Adrenal gland (tissue), 12 donors: ENCODE results near the gene FBRSL1. TPM values are rescaled to one million over a fixed set of nuclear protein-coding genes. Genes with fewer than 3 reads are reported as not detected.

Experiments
- DNase-seq, 7 donors: peaks; one replicate each; pipeline ENCODE4 v3.0.0-alpha.2; 2019 to 2020
- H3K27ac ChIP-seq, 5 donors: fragments of 200-600 bp; sonication (generic) in 4 of 5; 1 replicate in 3 of 5; 2 replicates in 2 of 5; pipeline versions ENCODE4 v1.5.1 to v1.8.0; 2016 to 2020; ENCODE audit warnings: mild to moderate bottlenecking in 1 of 5
- H3K27me3 ChIP-seq: fragments of 200-600 bp; 2 replicates; pipeline ENCODE4 v1.8.0; 2021
- H3K36me3 ChIP-seq, 2 donors: fragments of 200-600 bp; replicated peaks in 1 of 2; 1 replicate in 1 of 2; 2 replicates in 1 of 2; pipeline versions ENCODE4 v1.5.1 to v1.8.0; 2018 to 2022
- H3K4me1 ChIP-seq, 2 donors: fragments of 200-600 bp; replicated peaks in 1 of 2; 1 replicate in 1 of 2; 2 replicates in 1 of 2; pipeline versions ENCODE4 v1.5.1 to v1.8.0; 2018 to 2021
- H3K4me3 ChIP-seq, 4 donors: fragments of 200-600 bp; sonication (generic) in 3 of 4; one replicate each; pipeline ENCODE4 v1.5.1; 2016 to 2018
- H3K9me3 ChIP-seq, 3 donors: fragments of 200-600 bp; sonication (generic) in 1 of 3; replicated peaks in 1 of 3; 1 replicate in 2 of 3; 2 replicates in 1 of 3; pipeline versions ENCODE4 v1.5.1 to v1.8.0; 2016 to 2021
- CTCF ChIP-seq, 6 experiments: fragments of 450-650 bp in 4 of 6; fragments of 200-600 bp in 2 of 6; sonication (generic) in 1 of 6; IDR thresholded peaks; 1 replicate in 5 of 6; 2 replicates in 1 of 6; pipeline versions ENCODE4 v1.5.1 to v1.8.0; 2016 to 2021; ENCODE audit warnings: antibody characterized with exemption in 6 of 6, mild to moderate bottlenecking in 2 of 6, moderate library complexity in 1 of 6
- POLR2A ChIP-seq, 2 donors: fragments of 450-650 bp; IDR thresholded peaks; one replicate each; pipeline ENCODE4 v1.6.1; 2017; ENCODE audit warnings: antibody characterized with exemption in 2 of 2, mild to moderate bottlenecking in 2 of 2, moderate library complexity in 1 of 2
- WGBS, 4 donors: extraction: QIAGEN DNeasy Blood & Tissue Kit in 2 of 4; methylation state at CpG; one replicate each; pipeline versions ENCODE4 v1.1.5 to v1.1.7; 2013 to 2017; 5-methylcytosine and 5-hydroxymethylcytosine counted together
- intact Hi-C, 2 donors: fragments of 100-400 bp; cut with DNase I; formaldehyde crosslinking; loops; one replicate each; pipeline versions ENCODE4 v1.14.1 to v1.15.0; 2022 to 2023
- polyA plus RNA-seq, 3 donors: library from polyadenylated mRNA; stranded (reverse); fragments of 200-250 nt in 2 of 3; fragments of 350-450 nt in 1 of 3; fragmentation: Illumina TruSeq in 1 of 3; extraction: RNeasy Lipid Tissue Mini Kit (QIAGEN cat#74804) in 1 of 3; gene quantifications; one replicate each; pipeline ENCODE4 v1.2.3, GENCODE V29; 2013 to 2014
- total RNA-seq, 9 donors: library from RNA; depleted of rRNA in 4 of 9; stranded (reverse); fragments of >200 nt in 4 of 9; fragments of 120-200 nt in 1 of 9; fragmentation: NEBNext Ultra II Directional in 1 of 9; extraction: Animal tissue kit (Norgen Biotek cat#: 25700) in 1 of 9; gene quantifications; one replicate each; pipeline versions ENCODE4 v1.1.0 to v1.2.4, GENCODE V29; 2013 to 2023
- donor health status: healthy with polysubstance abuse.
- donor health status: Bipolar disorder and iron deficiency.
- donor health status: DM: yes; HTN: yes; CAD: no.
- donor health status: DM: no; HTN: no; CAD: no.
- donor health status: DM: no; HTN: no; CAD: no.
- donor health status: DM: yes; HTN: yes; CAD: no.

FBRSL1 gene
- total and polyA plus RNA-seq, 12 donors = 5.3 to 63.8 (median 26.9) TPM

- Histone ChIP-seq H3K27me3 (no peaks in the 10 kb centered on the region), H3K36me3 (no peaks in the 10 kb centered on the region), H3K4me1 (peaks cover 38 to 41% of the 10 kb centered on the region in 2 donors), H3K27ac (peak overlapping the region in 3 of 5 donors; percentile 47 to 78 (median 72)), H3K4me3 (peak overlapping the region in 3 of 4 donors; percentile 33 to 95 (median 54)), H3K9me3 (no peaks in the 10 kb centered on the region)
- no peak for DNase-seq
- intact Hi-C loops = no loop called here
- no peak for TF ChIP-seq POLR2A (IDR thresholded peaks at IDR 0.05)
- no peak for TF ChIP-seq CTCF (IDR thresholded peaks at IDR 0.05)
- 7 to 33% (median 9%) methylated on average over 6 to 46 of the region's 46 CpGs for WGBS, 4 donors
Observed at GRCh38 chr12:132489078-132489601, 811 bp upstream of the FBRSL1 start.

DNA sequence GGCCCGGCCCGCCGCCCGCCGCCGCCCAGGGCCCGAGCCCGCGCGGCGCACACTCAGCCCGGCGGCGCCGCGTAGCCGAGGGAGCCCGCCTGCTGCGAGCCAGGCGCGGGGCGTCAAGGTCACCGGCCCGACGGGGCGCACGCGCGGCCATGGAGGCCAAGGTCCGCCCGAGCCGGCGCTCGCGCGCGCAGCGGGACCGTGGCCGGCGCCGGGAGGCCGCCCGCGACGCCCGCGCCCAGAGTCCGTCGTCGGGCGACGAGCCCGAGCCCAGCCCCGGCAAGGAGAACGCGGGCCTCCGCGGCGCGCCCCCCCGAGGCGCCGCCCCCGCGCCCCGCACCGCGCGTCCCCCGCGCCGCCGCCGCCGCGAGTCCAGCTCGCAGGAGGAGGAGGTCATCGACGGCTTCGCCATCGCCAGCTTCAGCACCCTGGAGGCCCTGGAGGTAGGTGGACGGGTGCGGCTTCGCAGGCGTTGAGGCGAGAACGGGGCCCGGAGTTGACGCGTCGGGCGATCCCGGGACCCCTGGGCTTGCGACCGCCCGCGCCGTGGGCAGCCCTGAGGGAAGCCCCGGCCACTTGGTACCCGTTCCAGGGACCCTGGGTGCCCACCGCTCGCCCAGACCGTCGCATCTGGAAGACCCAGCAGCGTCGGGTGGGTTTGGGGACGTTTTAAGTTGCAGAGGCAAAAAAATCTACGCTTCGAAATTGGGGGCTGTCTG is 629 bp downstream of the FBRSL1 start:
- peaks cover 50 to 55% of the 10 kb centered on the region in 2 donors for H3K4me1 ChIP-seq
- peak in 1 of 2 donors; percentile 13 for TF ChIP-seq POLR2A (IDR thresholded peaks at IDR 0.05)
- no peak for TF ChIP-seq CTCF (IDR thresholded peaks at IDR 0.05)
- DNase-seq = peak in 1 of 7 donors; percentile 46
- H3K27ac ChIP-seq = peak overlapping the region in 2 of 5 donors; percentile 64 to 71
- intact Hi-C loops = no loop called here
- 1 to 5% (median 2%) methylated on average over 4 to 110 of the region's 110 CpGs for WGBS, 4 donors
- no peaks in the 10 kb centered on the region for H3K9me3 ChIP-seq
- H3K4me3 ChIP-seq = peak overlapping the region in 2 of 4 donors; percentile 51 to 68
- H3K36me3 ChIP-seq = no peaks in the 10 kb centered on the region
- H3K27me3 ChIP-seq = no peaks in the 10 kb centered on the region

- H3K27ac ChIP-seq = peak overlapping the region in 3 of 5 donors; percentile 17 to 71 (median 64)
Observed at GRCh38 chr12:132491138-132491663, 1.2 kb downstream of the FBRSL1 start.

More at GRCh38 chr12:132491138-132491663, 1.2 kb downstream of the FBRSL1 start:
- intact Hi-C loops = no loop called here
- TF ChIP-seq CTCF (IDR thresholded peaks at IDR 0.05) (no peak), POLR2A (IDR thresholded peaks at IDR 0.05) (no peak)
- WGBS, 4 donors = 11 to 32% (median 13%) methylated on average over 9 to 14 of the region's 14 CpGs
- peaks cover 56 to 61% of the 10 kb centered on the region in 2 donors for H3K4me1 ChIP-seq
- no peak for DNase-seq
- no peaks in the 10 kb centered on the region for H3K36me3 ChIP-seq
- no peaks in the 10 kb centered on the region for H3K27me3 ChIP-seq
- H3K4me3 ChIP-seq = peak overlapping the region in 2 of 4 donors; percentile 51 to 68
- H3K9me3 ChIP-seq = no peaks in the 10 kb centered on the region
